Activated naive CD4-positive, alpha-beta T cell treated with anti-CD3 and anti-CD28 coated beads, Interleukin-2, amount 50 U/mL, for 24 hours (primary cell): ENCODE data around the gene MTA3.
A peak's percentile ranks its signal among the peaks of the same experiment; 100 is the strongest.
"Not testable (repeated sequence)": the region's sequence is repeated elsewhere in the genome, so short reads cannot be mapped to it uniquely, and the experiment has no call there.

Source experiments
- H3K27ac Mint-ChIP-seq: one replicate; pipeline ENCODE4 v1.8.0; 2021; ENCODE audit warnings: mild to moderate bottlenecking, mixed read lengths
- H3K27me3 Mint-ChIP-seq: one replicate; pipeline ENCODE4 v1.8.0; 2021; ENCODE audit warnings: mixed read lengths
- H3K36me3 Mint-ChIP-seq: one replicate; pipeline ENCODE4 v1.8.0; 2021; ENCODE audit warnings: mixed read lengths
- H3K4me1 Mint-ChIP-seq: one replicate; pipeline ENCODE4 v1.8.0; 2021; ENCODE audit warnings: mixed read lengths
- H3K4me3 Mint-ChIP-seq: one replicate; pipeline ENCODE4 v1.8.0; 2021; ENCODE audit warnings: mild to moderate bottlenecking, mixed read lengths
- H3K9me3 Mint-ChIP-seq: one replicate; pipeline ENCODE4 v1.8.0; 2021; ENCODE audit warnings: mixed read lengths

Gene MTA3

GRCh38 chr2:42618972-42619371 is 50.5 kb downstream of the MTA3 start:
- peak overlapping the region; percentile 48 for H3K27ac Mint-ChIP-seq
- H3K4me1 Mint-ChIP-seq: peaks cover 15% of the 10 kb centered on the region
- peaks cover 7% of the 10 kb centered on the region for H3K36me3 Mint-ChIP-seq
- H3K27me3 Mint-ChIP-seq: no peaks in the 10 kb centered on the region
- peak overlapping the region; percentile 4 for H3K4me3 Mint-ChIP-seq
- H3K9me3 Mint-ChIP-seq: no peaks in the 10 kb centered on the region

GRCh38 chr2:42621626-42622025 is 53.2 kb downstream of the MTA3 start:
- not testable (repeated sequence) for H3K36me3 Mint-ChIP-seq, H3K4me3 Mint-ChIP-seq, H3K9me3 Mint-ChIP-seq

GRCh38 chr2:42622943-42623676 is 54.7 kb downstream of the MTA3 start:
- Mint-ChIP-seq H3K9me3 (no peaks in the 10 kb centered on the region), H3K4me3 (no peak overlapping the region), H3K36me3 (peaks cover 10% of the 10 kb centered on the region), H3K27ac (no peak overlapping the region), H3K4me1 (peaks cover 15% of the 10 kb centered on the region), H3K27me3 (no peaks in the 10 kb centered on the region)

More at GRCh38 chr2:42621626-42622025, 53.2 kb downstream of the MTA3 start:
- H3K27ac Mint-ChIP-seq, H3K27me3 Mint-ChIP-seq: not testable (repeated sequence)
- peaks cover 15% of the 10 kb centered on the region for H3K4me1 Mint-ChIP-seq

GRCh38 chr2:42624047-42624446 is 55.6 kb downstream of the MTA3 start:
- H3K4me1 Mint-ChIP-seq: peaks cover 6% of the 10 kb centered on the region
- H3K4me3 Mint-ChIP-seq: no peak overlapping the region
- no peaks in the 10 kb centered on the region for H3K9me3 Mint-ChIP-seq
- peaks cover 9% of the 10 kb centered on the region for H3K36me3 Mint-ChIP-seq
- H3K27ac Mint-ChIP-seq: no peak overlapping the region
- no peaks in the 10 kb centered on the region for H3K27me3 Mint-ChIP-seq

DNA sequence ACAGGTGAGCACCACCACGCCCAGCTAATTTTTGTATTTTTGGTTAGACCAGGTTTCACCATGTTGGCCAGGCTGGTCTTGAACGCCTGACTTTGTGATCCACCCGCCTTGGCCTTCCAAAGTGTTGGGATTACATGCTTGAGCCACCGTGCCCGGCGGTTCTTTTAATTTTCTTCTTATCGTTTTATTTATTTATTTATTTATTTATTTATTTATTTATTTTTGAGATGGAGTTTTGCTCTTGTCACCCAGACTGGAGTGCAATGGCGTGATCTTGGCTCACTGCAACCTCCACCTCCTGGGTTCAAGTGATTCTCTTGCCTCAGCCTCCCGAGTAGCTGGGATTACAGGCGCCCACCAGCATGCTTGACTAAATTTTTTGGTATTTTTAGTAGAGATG is 59.6 kb downstream of the MTA3 start:
- H3K4me3 Mint-ChIP-seq, H3K27ac Mint-ChIP-seq, H3K4me1 Mint-ChIP-seq, H3K36me3 Mint-ChIP-seq, H3K27me3 Mint-ChIP-seq, H3K9me3 Mint-ChIP-seq: not testable (repeated sequence)

DNA sequence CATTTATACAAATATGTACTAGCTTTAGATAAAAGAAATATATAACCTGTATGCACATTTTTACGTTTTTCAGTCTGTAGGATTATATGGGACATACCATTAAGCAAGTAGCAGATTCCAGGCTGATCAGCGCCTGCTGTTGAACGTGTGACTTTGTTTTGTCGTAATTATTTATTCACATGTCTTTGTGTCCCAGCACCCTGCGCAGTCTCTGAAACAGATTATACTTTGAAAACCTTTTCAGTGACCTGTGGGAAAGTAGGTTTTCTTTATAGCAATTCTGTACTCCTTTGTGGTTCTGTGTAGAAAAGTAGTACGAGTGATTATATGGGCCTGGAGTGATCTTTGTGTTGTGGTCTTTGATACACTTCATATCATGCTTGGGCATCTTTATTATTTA is 68.5 kb downstream of the MTA3 start:
- Mint-ChIP-seq H3K27ac (no peak overlapping the region), H3K27me3 (no peaks in the 10 kb centered on the region), H3K4me3 (no peak overlapping the region), H3K36me3 (peaks cover 2% of the 10 kb centered on the region), H3K9me3 (no peaks in the 10 kb centered on the region), H3K4me1 (peaks cover 23% of the 10 kb centered on the region)

- H3K4me1 Mint-ChIP-seq: peaks cover 23% of the 10 kb centered on the region
- no peak overlapping the region for H3K4me3 Mint-ChIP-seq
- H3K27me3 Mint-ChIP-seq: no peaks in the 10 kb centered on the region
- no peaks in the 10 kb centered on the region for H3K9me3 Mint-ChIP-seq
- H3K27ac Mint-ChIP-seq: no peak overlapping the region
- H3K36me3 Mint-ChIP-seq: peaks cover 2% of the 10 kb centered on the region
These were observed 69.8 kb downstream of the MTA3 start for GRCh38 chr2:42638080-42638784.

DNA sequence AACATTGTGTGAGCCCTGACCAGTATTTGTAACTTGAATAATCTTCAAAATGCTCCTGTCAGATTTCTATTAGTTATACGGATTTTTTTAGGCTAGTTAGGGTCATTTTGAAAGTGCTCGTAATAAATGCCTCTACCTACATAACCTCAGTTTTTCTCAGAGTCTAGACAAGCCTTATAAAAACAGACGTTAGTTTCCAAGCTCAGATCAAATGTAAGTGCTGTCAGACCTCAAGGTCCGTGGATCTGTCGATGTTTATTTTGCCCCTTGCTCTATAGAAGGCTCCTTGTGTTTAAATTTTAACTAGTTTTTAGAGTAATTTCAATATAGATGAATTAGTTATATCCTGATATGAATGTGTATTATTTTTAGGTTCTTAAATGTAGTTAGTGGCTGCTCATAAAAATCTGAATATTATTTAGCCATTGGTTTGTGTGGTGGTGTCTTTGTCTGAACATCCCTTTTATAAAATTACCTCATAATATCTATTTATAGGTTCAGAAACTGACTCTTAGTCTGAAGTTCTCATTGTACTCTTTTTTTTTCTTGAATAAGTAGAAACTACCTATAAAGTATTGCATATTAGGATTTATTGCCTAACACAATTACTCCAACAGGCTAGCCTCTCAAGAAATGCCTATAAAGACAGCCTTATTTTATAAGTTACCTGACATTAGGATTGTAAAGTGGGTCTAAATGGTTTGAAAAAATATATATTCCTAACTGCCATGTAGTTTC is 71.1 kb downstream of the MTA3 start:
- Mint-ChIP-seq H3K4me3 (peak overlapping the region; percentile 42), H3K27ac (no peak overlapping the region), H3K27me3 (no peaks in the 10 kb centered on the region), H3K36me3 (peaks cover 2% of the 10 kb centered on the region), H3K9me3 (no peaks in the 10 kb centered on the region), H3K4me1 (peaks cover 23% of the 10 kb centered on the region)

DNA sequence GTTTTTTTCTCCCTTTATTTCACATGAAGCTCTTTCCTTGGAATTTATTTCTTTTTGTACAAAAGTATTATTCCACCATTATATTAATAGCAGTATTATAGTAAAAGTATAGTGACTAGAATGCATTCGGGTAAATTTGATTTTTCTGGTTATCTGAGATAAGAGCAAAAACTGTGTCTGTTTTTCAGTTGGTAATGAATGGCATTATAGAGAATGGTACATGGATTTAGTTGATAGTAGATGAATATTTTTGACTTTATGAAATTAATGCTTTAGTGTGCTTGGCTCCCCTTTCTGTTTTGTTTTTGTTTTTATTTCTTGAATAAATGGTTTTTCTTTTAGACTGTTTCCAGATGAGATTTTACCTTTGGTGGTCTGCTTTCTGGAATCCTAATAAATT is 71.8 kb downstream of the MTA3 start:
- peaks cover 2% of the 10 kb centered on the region for H3K36me3 Mint-ChIP-seq
- peaks cover 23% of the 10 kb centered on the region for H3K4me1 Mint-ChIP-seq
- no peaks in the 10 kb centered on the region for H3K9me3 Mint-ChIP-seq
- no peaks in the 10 kb centered on the region for H3K27me3 Mint-ChIP-seq
- H3K4me3 Mint-ChIP-seq: no peak overlapping the region
- no peak overlapping the region for H3K27ac Mint-ChIP-seq

- Mint-ChIP-seq H3K36me3 (peaks cover 11% of the 10 kb centered on the region), H3K4me1 (peaks cover 32% of the 10 kb centered on the region)
- not testable (repeated sequence) for H3K9me3 Mint-ChIP-seq, H3K27me3 Mint-ChIP-seq, H3K4me3 Mint-ChIP-seq, H3K27ac Mint-ChIP-seq
These were observed 73.9 kb downstream of the MTA3 start for GRCh38 chr2:42642371-42642770.

DNA sequence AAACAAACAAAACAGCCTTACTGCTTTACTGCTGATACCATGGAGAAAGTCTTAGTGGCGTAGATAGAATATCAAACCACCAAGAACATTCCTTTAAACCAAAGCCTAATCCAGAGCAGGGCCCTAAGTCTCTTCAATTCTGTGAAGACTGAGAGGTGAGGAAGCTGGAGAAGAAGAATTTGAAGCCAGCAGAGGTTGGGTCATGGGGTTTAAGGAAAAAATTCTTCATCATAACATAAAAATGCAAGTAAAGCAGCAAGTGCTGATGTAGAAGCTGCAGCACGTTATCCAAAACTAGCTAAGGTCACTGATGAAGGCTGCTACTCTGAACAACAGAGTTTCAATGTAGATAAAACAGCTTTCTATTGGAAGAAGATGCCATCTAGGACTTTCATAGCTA is 77.1 kb downstream of the MTA3 start:
- H3K27ac Mint-ChIP-seq: peak overlapping the region; percentile 17

DNA sequence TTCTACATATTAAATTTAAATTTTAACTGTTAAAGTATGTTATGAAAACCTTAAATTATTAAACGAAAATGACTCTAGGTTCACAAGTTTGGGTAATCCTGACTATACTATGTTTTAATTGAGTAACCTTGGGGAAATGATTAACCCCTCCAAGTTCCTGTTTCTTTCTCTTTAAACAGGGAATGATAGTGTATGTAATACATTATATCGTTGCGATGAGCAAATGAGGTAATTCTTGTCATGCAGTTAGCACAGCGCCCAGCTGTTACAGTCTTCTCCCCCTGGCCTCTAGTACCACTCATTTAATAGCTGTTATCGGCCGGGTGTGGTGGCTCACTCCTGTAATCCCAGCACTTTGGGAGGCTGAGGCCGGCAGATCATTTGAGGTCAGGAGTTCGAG is 80.4 kb downstream of the MTA3 start:
- Mint-ChIP-seq H3K27ac (no peak overlapping the region), H3K4me1 (peaks cover 64% of the 10 kb centered on the region), H3K4me3 (no peak overlapping the region), H3K27me3 (no peaks in the 10 kb centered on the region), H3K9me3 (peaks cover 6% of the 10 kb centered on the region), H3K36me3 (peaks cover 11% of the 10 kb centered on the region)

More for the DNA sequence above, 77.1 kb downstream of the MTA3 start:
- Mint-ChIP-seq H3K27me3 (no peaks in the 10 kb centered on the region), H3K4me3 (no peak overlapping the region), H3K9me3 (peaks cover 6% of the 10 kb centered on the region), H3K4me1 (peaks cover 37% of the 10 kb centered on the region), H3K36me3 (peaks cover 11% of the 10 kb centered on the region)

- no peaks in the 10 kb centered on the region for H3K27me3 Mint-ChIP-seq
- H3K4me3 Mint-ChIP-seq: no peak overlapping the region
- H3K27ac Mint-ChIP-seq: no peak overlapping the region
- H3K4me1 Mint-ChIP-seq: peaks cover 81% of the 10 kb centered on the region
- peaks cover 6% of the 10 kb centered on the region for H3K36me3 Mint-ChIP-seq
- peaks cover 5% of the 10 kb centered on the region for H3K9me3 Mint-ChIP-seq
These were observed 82.6 kb downstream of the MTA3 start for GRCh38 chr2:42651057-42651456.

- no peaks in the 10 kb centered on the region for H3K36me3 Mint-ChIP-seq
- H3K9me3 Mint-ChIP-seq: no peaks in the 10 kb centered on the region
- H3K4me3 Mint-ChIP-seq: peak overlapping the region; percentile 53
- peaks cover 75% of the 10 kb centered on the region for H3K4me1 Mint-ChIP-seq
- peak overlapping the region; percentile 89 for H3K27ac Mint-ChIP-seq
- H3K27me3 Mint-ChIP-seq: no peaks in the 10 kb centered on the region
These were observed 83.7 kb downstream of the MTA3 start for GRCh38 chr2:42652086-42652485.

GRCh38 chr2:42653039-42653438 is 84.6 kb downstream of the MTA3 start:
- H3K27ac Mint-ChIP-seq: peak overlapping the region; percentile 78
- no peaks in the 10 kb centered on the region for H3K9me3 Mint-ChIP-seq
- H3K4me3 Mint-ChIP-seq: no peak overlapping the region
- H3K36me3 Mint-ChIP-seq: no peaks in the 10 kb centered on the region
- H3K27me3 Mint-ChIP-seq: no peaks in the 10 kb centered on the region
- H3K4me1 Mint-ChIP-seq: peaks cover 73% of the 10 kb centered on the region

- Mint-ChIP-seq H3K4me3 (peak overlapping the region; percentile 24), H3K27ac (peak overlapping the region; percentile 69), H3K36me3 (peaks cover 2% of the 10 kb centered on the region), H3K9me3 (no peaks in the 10 kb centered on the region), H3K27me3 (no peaks in the 10 kb centered on the region), H3K4me1 (peaks cover 67% of the 10 kb centered on the region)
These were observed 85.5 kb downstream of the MTA3 start for GRCh38 chr2:42653908-42654445.
